NCI-H2081 (cell line): Measurements from ENCODE around the gene LRRC46.

Source experiments
- DNase-seq, 2 experiments: peaks; one replicate each; lab custom pipeline; 2025; lab: John Stamatoyannopoulos, UW

LRRC46 gene

DNA sequence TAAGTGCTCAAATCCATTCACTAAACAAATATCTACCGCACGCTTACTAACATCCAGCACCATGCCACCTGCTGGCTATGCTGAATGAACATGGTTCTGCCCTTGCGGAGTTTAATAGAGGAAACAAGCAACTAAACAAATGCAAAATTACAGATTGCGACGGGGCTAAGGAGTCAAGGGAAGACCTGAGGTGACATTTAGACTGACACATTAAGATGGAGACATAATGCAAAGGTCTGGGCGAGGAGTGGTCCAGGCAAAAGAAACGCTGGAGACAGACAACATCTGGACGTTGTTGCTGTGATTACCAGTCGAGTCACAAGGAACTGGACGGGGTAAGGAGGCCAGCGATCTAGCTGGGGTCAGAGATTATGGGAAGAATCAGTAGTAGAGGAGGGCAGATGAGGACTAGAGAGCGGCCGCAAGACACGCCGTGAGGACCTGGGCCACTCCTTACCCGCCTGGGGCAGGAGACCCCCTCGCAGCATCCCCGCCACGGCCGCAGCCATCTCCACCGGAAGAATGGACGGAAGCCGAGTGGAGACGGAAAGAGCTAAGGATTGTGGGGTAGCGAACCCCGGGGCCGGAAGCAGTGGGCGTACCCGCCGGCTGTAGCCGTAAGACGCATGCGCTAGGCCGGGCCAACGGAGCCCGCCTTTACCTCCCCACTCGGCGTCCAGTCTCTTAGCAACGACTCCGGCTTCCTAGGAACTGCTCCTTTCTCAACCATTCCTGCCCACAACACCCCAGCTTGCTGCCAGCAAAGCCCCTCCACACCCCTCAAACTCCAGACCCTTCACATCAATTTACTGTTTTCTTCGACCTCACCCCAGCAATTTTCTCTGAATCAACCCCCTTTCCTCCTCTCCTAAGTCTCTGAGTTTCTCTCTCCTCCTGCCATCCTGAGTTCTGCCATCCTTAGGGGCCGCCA is at the start of gene LRRC46, which contains the start of gene MRPL10:
TSS of gene LRRC46 (plus strand) at position 668 of the 931 bp plus-strand sequence. CDS start 320 bp downstream, outside the sequence.
TSS of gene MRPL10 (minus strand) at position 539 of the 931 bp plus-strand sequence. CDS start at position 509, 30 bp downstream.
- peak; percentile 97 for DNase-seq

- DNase-seq = no peak
These were observed 45.8 kb upstream of the LRRC46 start for GRCh38 chr17:47785538-47786123.

DNA sequence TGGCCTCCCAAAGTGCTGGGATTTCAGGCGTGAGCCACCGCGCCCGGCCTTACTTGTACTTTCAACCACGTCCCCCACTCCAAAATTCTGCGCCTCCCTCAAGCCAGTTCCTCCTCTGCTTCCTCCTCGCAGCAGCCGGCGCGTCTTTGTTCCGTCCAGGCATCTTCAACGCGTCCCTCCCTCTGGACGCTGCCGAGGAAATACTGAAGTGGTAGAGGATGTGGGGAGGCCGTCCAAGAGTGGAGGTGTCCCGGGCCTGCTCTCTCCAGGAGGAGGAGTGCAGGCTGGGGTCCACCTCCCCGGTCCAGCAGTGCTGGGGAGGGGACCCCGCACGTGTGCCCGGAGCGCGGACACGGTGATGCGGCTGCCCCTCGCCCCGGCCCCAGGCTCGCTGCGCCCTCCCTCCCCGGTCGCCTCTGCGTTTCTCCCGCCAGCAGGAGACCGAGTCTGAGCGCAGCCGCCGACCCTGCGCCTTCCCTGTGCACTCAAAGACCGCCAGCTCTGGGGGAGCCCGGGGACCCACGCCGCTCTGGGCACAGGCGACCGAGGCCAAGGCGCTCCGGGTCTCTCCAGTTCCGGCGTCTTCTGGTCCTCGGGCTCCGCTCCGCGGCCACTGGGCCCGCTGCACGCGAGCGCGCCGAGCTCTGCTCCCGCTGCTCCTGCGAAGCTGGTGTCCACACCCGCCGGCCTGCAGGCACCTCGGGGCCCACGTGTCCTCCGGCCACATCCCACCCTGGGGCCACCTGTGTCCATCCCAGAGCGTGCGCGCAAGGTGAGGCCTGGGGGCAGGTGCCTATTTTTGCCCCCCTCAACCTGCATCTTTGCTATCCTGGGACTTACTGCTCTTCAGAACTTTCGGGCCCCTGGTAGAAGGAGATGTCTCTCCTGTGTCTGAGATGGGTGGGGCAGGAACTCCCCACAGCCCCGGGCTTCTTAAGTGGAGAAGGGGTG is 41.6 kb upstream of the LRRC46 start:
- DNase-seq = peak; percentile 74 to 84

DNA sequence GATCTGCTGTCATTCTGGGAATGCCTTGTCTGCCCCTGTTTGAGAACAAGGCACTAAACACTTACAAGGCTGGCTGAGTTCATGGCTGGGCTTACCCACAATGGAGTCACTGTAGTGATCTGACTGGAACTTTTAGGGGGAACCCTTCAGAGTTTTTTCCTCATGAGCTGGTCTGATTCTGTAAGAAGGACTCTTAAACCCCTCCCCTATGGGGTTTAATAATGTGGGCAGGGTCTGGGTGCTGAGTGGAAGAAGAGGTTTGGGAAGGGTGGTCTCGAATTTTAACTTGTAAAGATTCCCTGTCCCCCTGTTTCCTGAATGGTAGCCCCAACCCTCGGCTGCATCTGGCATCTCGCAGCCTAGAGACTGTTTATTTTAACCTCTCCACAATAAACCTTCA is 40.4 kb upstream of the LRRC46 start:
- DNase-seq = no peak

DNA sequence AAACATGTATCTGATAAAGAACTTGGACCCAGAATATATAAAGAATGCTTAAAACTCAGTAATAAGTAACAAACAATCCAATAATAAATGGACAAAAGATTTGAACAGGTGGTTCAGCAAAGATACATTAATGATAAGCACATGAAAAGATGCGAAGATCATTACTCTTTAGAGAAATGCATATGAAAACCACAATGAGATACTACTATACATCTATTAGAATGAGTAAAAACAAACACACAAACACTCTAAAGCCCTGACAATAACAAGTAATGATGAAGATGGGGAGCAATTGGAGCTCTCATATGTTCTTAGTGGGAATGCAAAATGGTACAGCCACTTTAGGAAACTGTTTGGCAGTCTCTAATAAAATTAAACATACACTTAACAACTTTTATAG is 39.0 kb upstream of the LRRC46 start:
- DNase-seq = no peak

- DNase-seq = no peak
These were observed 38.5 kb upstream of the LRRC46 start for GRCh38 chr17:47792979-47793378.

- DNase-seq = no peak
These were observed 33.7 kb upstream of the LRRC46 start for GRCh38 chr17:47797797-47798196.

DNA sequence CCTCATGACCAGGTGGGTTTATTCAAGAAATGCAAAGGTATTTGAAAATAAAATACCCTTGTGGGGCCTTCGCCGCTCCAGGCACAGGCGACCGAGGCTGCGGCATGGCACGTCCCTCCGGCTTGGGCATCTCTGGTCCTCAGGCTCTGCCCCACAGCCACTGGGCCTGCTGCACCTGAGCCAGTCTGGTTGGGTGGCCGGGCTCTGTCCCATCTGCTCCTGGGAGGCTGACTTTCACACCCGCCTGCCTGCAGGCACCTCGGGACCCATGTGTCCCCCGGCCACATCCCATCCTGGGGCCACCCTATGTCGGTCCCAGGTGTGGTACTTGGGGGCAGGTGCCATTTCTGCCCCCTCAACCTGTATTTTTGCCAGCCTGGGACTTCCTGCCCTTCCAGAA is 30.8 kb upstream of the LRRC46 start:
- no peak for DNase-seq

DNA sequence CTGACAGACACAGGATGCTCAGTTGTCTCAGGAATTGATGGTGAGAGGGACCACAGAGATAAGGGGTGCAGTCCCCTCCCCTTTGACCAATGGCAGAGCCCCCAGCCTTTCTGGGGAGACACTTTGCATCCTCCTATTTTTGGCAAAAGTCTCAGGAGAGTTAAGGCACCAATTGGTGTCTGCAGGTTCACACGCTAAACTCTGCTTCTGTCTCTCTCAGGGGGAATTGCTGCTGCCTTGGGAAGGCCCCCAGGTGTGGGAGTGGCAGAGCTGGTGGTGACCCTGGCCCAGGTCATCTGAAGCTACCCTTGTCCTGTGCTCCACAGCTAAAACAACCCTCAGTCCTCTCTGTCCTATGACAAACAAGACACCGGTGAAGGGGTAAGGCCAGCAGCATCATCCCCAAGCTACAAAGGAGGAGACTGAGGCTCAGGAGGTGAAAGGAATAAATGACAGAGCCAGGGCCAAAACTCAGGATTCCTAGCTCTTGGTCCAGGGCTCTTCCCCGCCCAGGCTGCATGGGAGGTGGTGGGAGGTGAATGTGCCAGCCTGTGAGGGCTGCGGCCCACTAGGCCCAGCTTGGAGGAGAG is 30.2 kb upstream of the LRRC46 start:
- no peak for DNase-seq

DNA sequence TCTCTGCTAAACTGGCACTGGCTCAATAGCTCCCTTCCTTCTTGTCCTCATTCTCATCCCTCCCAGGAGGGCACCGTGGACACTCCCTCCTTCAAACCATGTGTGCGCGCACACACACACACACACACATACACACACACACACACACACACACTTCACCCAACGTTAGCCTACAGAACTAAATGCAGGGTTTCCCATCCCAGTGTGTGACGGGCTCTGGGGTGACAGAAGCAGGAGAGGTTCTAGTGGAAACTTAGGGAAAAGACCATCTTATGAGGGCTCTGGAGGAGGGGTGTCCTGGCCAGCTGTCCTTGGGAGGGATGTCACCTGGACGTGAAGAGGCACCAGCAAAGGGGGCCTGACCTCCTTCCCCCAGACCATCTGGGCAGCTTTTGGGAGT is 29.6 kb upstream of the LRRC46 start:
- no peak for DNase-seq

GRCh38 chr17:47802341-47803022 is 29.0 kb upstream of the LRRC46 start:
- peak; percentile 79 to 88 for DNase-seq

DNA sequence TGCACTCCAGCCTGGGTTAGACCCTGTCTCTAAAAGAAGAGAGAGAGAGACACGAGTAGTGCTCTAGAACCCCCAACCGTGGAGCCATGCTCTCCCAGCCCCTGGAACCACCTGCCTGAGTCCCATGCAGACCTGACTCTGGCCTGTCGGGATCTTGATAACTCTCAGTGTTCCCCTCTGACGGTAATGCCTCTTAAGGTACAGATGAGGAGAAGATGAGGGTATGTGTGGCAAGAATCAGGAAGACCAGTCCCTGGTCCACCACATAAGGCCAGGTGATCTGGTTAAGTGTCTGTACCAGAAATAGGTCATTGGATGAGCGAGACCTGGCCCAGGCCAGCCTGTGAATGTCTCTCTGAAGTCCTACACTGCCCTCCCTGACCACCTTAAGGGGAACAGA is 28.3 kb upstream of the LRRC46 start:
- no peak for DNase-seq

GRCh38 chr17:47803751-47804150 is 27.7 kb upstream of the LRRC46 start:
- no peak for DNase-seq

DNA sequence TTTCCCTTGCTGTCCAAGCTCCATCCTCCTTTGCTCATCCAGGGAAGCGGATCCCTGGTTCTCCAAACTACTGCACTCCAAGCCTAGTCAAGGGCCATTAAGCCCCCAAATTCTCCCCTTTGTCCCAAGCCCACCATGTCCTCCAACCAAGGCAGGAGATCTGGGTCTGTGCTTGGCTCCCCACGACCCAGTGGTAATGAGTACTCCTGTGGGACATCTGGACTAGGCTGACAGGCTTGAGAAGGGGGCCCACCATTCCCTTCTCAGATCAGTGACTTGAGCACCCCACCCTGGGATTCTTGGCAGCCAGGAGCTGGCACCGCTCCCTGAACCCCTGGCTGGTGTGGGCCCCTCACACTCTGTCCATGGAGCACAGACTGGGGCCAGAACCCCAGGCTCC is 27.0 kb upstream of the LRRC46 start:
- DNase-seq = no peak

- DNase-seq = no peak
These were observed 25.2 kb upstream of the LRRC46 start for GRCh38 chr17:47806026-47806912.

GRCh38 chr17:47806913-47807255 is 24.6 kb upstream of the LRRC46 start:
- no peak for DNase-seq

DNA sequence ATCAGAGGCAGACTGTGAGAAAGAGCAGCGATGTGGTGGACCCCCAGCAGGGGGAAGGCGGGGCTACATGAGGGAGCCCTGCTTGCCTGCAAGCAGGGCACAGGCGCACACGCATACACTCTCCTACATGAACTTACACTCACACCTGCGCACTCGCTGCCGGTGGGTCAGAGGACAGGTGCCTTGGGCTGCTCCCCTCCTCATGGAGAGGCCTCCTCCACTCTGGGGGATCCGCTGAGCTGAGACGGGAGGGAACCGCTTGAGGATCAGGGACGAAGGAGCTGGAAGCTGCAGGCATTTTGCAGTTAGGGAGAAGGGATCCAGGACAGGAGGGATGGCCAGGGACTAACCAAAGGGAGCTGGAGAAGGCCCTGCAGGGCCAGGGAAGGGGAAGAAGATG is 24.0 kb upstream of the LRRC46 start:
- DNase-seq = no peak

DNA sequence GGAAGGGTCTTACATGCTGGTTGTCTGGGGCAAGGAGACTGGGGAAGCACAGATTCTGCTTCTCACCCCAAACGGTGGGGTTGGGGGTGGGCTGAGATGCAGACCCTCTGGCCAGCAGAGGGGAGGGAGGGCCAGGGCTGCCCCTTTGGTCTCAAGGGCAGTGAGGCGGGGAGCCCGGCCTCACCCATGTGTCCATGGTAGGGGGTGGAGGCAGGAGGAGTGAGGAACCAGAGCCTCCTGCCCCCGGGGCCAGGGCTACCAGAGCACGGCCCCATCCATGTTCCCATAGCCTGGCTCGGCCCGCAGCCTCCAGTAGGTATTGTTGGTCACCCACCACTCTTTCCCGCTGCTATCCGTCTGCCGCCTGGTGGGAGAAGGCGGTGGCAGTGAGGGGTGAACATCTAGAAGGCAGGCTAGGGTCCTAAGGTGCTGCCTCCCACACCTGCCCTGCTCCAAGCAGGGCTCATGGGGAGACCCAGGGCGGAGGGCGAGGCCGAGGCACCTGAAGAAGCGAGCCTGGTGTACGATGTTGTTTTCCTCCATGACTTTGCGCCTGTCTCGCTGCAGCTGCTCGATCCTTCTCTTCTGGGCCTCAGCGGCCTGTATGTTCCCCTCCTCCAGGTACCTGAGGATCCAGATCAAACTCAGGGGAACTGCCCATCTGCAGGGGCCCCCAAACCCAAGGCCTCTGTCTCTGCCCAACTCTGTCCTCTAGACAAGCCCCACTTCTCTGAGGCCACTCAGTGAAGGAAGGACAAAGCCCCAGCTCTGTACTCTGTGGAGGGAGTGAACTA is 23.2 kb upstream of the LRRC46 start:
- no peak for DNase-seq

- DNase-seq = no peak
These were observed 22.5 kb upstream of the LRRC46 start for GRCh38 chr17:47808830-47809480.
